GM12875 (cell line): ENCODE measurements around the gene DOCK8.

Experiments
- H3K4me3 ChIP-seq: one replicate; pipeline ENCODE4 v1.5.1; 2011; ENCODE audit warnings: low read depth, low read length, control low read depth
- TF ChIP-seq, protein P1 (sequence below): IDR thresholded peaks from 2 replicates; pipeline ENCODE4 v1.5.1; 2011; ENCODE audit warnings: low read depth, mild to moderate bottlenecking, control low read depth, inconsistent platforms, low read length, moderate library complexity, borderline replicate concordance; ENCODE audit not compliant: insufficient read depth

The DOCK8 gene

DNA sequence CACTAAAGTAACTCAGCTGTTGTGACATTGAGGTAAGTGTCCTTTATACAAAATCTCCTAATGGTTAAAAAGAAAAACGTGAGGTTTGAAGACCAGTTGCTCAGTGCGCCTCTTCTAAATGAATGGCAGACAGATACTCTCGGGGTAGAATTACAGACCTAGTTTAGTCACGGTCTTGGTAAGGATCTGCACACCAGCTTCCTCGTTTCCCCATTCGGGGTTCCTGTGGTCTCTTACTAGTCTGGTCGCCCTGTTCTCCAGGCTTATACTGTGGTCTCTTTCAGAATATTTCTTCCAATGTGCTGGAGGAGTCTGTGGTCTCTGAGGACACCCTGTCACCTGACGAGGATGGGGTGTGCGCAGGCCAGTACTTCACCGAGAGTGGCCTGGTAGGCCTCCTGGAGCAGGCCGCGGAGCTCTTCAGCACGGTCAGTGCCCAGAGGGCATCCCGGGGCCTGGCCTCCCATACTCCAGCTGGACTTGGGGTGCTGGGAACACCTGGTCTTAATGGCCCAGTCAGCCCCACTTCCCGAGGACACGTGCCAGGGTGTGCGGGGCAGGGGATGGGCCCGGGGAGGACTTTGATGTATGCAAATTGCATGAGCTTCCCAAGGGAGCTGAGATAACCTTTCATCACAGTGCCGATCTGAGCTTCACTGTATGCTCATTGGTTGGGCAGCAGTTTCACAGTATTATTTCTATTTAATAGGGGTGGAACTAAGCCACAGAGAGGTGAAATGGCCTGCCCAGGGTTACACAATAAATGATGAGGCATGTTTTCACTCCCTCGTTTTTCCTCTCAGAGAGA lies 224.5 kb downstream of the DOCK8 start:
- TF ChIP-seq, protein P1, sequence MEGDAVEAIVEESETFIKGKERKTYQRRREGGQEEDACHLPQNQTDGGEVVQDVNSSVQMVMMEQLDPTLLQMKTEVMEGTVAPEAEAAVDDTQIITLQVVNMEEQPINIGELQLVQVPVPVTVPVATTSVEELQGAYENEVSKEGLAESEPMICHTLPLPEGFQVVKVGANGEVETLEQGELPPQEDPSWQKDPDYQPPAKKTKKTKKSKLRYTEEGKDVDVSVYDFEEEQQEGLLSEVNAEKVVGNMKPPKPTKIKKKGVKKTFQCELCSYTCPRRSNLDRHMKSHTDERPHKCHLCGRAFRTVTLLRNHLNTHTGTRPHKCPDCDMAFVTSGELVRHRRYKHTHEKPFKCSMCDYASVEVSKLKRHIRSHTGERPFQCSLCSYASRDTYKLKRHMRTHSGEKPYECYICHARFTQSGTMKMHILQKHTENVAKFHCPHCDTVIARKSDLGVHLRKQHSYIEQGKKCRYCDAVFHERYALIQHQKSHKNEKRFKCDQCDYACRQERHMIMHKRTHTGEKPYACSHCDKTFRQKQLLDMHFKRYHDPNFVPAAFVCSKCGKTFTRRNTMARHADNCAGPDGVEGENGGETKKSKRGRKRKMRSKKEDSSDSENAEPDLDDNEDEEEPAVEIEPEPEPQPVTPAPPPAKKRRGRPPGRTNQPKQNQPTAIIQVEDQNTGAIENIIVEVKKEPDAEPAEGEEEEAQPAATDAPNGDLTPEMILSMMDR: no peak
- H3K4me3 ChIP-seq: no peak overlapping the region

- H3K4me3 ChIP-seq: no peak overlapping the region
- TF ChIP-seq, protein P1: no peak
These were observed 226.5 kb downstream of the DOCK8 start for GRCh38 chr9:441126-441525.

DNA sequence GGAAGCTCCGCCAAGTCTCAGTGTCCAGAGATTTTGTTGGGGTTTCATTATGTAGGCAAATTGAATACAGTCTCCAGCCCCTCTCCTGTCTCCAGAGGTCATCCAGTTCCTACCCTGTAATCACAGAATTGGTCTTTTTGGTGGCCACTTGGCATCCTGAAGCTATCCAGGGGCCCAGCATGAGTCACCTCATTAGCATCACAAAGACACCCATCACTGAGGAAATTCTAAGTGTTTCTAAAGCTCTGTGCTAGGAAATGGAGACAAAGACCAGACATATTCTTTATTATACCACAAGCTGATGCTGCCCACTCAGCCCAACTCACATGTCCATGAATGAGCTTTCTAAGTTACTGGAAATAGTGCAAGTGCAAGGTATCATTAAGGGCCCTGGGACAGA lies 229.9 kb downstream of the DOCK8 start:
- no peak overlapping the region for H3K4me3 ChIP-seq
- TF ChIP-seq, protein P1: no peak

DNA sequence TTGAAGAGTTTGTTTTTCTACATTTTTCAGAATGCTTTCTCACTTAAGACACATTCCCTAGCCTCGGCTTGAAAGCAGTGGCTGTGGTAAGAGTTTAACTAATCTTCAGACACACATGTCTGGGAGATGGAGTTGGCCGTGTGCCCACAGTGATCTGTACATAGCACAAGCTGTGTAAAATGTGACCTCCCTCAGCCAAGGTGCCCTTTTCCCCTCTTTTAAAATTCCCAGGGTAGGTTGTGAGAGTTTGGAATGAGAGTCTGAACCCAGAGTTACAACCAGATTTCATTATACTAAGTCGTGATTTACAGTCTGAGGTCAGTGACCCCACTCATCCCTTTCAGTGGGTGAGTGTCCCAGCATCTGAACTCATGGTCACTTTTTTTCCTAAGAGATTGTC lies 230.4 kb downstream of the DOCK8 start:
- no peak overlapping the region for H3K4me3 ChIP-seq
- TF ChIP-seq, protein P1: no peak

GRCh38 chr9:446074-446699 lies 231.5 kb downstream of the DOCK8 start:
- no peak overlapping the region for H3K4me3 ChIP-seq
- TF ChIP-seq, protein P1: no peak

- H3K4me3 ChIP-seq: no peak overlapping the region
- TF ChIP-seq, protein P1: no peak
These were observed 232.8 kb downstream of the DOCK8 start for GRCh38 chr9:447230-448025.
